Stimulated activated CD4-positive, alpha-beta T cell treated with anti-CD3 and anti-CD28 coated beads, TNF-alpha, amount 100 ng/mL, for 4 hours (primary cell): ENCODE measurements around the gene CERS6.

Source experiments
- DNase-seq, 3 experiments: peaks; one replicate each; pipeline ENCODE4 v3.0.0-alpha.2; 2020; ENCODE audit warnings: low read depth in 3 of 3

The CERS6 gene

GRCh38 chr2:168530982-168531622 is 75.0 kb downstream of the CERS6 start:
- no peak for DNase-seq

GRCh38 chr2:168534926-168535325 is 78.9 kb downstream of the CERS6 start:
- no peak for DNase-seq

- no peak for DNase-seq
These were observed 80.9 kb downstream of the CERS6 start for GRCh38 chr2:168536925-168537466.

- DNase-seq: no peak
These were observed 82.1 kb downstream of the CERS6 start for GRCh38 chr2:168538133-168538532.

GRCh38 chr2:168538534-168538933 is 82.5 kb downstream of the CERS6 start:
- DNase-seq: no peak

GRCh38 chr2:168539945-168540344 is 83.9 kb downstream of the CERS6 start:
- DNase-seq: no peak

GRCh38 chr2:168541858-168542257 is 85.8 kb downstream of the CERS6 start:
- DNase-seq: no peak

- no peak for DNase-seq
These were observed 87.0 kb downstream of the CERS6 start for GRCh38 chr2:168543037-168543436.

GRCh38 chr2:168543935-168544334 is 87.9 kb downstream of the CERS6 start:
- no peak for DNase-seq

GRCh38 chr2:168545439-168546082 is 89.5 kb downstream of the CERS6 start:
- DNase-seq: no peak

- no peak for DNase-seq
These were observed 94.6 kb downstream of the CERS6 start for GRCh38 chr2:168550670-168551069.

GRCh38 chr2:168552450-168552856 is 96.4 kb downstream of the CERS6 start:
- DNase-seq: no peak

- DNase-seq: no peak
These were observed 99.2 kb downstream of the CERS6 start for GRCh38 chr2:168555283-168555682.

GRCh38 chr2:168559187-168559586 is 103.1 kb downstream of the CERS6 start:
- no peak for DNase-seq

- DNase-seq: no peak
These were observed 104.9 kb downstream of the CERS6 start for GRCh38 chr2:168560817-168561499.

GRCh38 chr2:168561991-168562390 is 105.9 kb downstream of the CERS6 start:
- DNase-seq: no peak

- DNase-seq: no peak
These were observed 106.9 kb downstream of the CERS6 start for GRCh38 chr2:168562971-168563370.

GRCh38 chr2:168564641-168565040 is 108.6 kb downstream of the CERS6 start:
- DNase-seq: no peak

GRCh38 chr2:168565112-168565511 is 109.0 kb downstream of the CERS6 start:
- peak in 1 of 3 experiments; percentile 2 for DNase-seq

- no peak for DNase-seq
These were observed 109.4 kb downstream of the CERS6 start for GRCh38 chr2:168565512-168565911.

GRCh38 chr2:168566974-168567665 is 111.0 kb downstream of the CERS6 start:
- DNase-seq: no peak

- DNase-seq: no peak
These were observed 111.8 kb downstream of the CERS6 start for GRCh38 chr2:168567836-168568235.
